IMR-90 (cell line): Measurements from ENCODE around the gene POLR1E. TPM values are rescaled to one million over a fixed set of nuclear protein-coding genes. Genes with fewer than 3 reads are reported as not detected.

Source experiments
- ATAC-seq: fragments of 200-7000 bp; cut with Tn5 transposase; 2 replicates; pipeline ENCODE4 v1.9.1; 2020; ENCODE audit warnings: low read depth, mild to moderate bottlenecking, moderate library complexity
- BruUV-seq: library from RNA; stranded (reverse); fragments of 400-500 nt; replicated peaks from 2 replicates; lab custom pipeline; 2021; lab: Mats Ljungman, UMichigan
- CTCF ChIA-PET: fragments of 300-600 bp; formaldehyde crosslinking; extraction: SDS; loops from one replicate; lab custom pipeline; 2021; ENCODE audit warnings: antibody characterized with exemption; lab: Yijun Ruan, JAX
- POLR2A ChIA-PET: fragments of 300-600 bp; sonication (Branson Sonifier 250); formaldehyde crosslinking; loops from one replicate; lab custom pipeline; 2022; ENCODE audit warnings: antibody characterized with exemption; ENCODE audit not compliant: unreplicated experiment; lab: Charles Lee
- DNase-seq: peaks from one replicate; pipeline ENCODE4 v3.0.0; 2013
- H2AFZ ChIP-seq: replicated peaks from 2 replicates; pipeline ENCODE3; 2013; ENCODE audit warnings: low read length, mild to moderate bottlenecking; ENCODE audit not compliant: poor library complexity
- H2AK5ac ChIP-seq: 2 replicates; pipeline ENCODE4 v1.6.1; 2013; ENCODE audit warnings: low read depth, low read length, inconsistent platforms
- H2AK9ac ChIP-seq: replicated peaks from 2 replicates; pipeline ENCODE3; 2013; ENCODE audit warnings: mild to moderate bottlenecking, low read depth, low read length, moderate library complexity; ENCODE audit not compliant: poor library complexity
- H2BK120ac ChIP-seq: 2 replicates; pipeline ENCODE4 v1.6.1; 2013; ENCODE audit warnings: low read depth, low read length, inconsistent platforms
- H2BK15ac ChIP-seq: 3 replicates; pipeline ENCODE4 v1.6.1; 2013; ENCODE audit warnings: low read depth, low read length, inconsistent platforms
- H2BK20ac ChIP-seq: 2 replicates; pipeline ENCODE4 v1.6.1; 2013; ENCODE audit warnings: low read depth, mild to moderate bottlenecking, inconsistent platforms, low read length, moderate library complexity
- H2BK5ac ChIP-seq: 2 replicates; pipeline ENCODE4 v1.6.1; 2013; ENCODE audit warnings: mild to moderate bottlenecking, low read depth, low read length, inconsistent platforms; ENCODE audit not compliant: poor library complexity, severe bottlenecking
- H3K14ac ChIP-seq: replicated peaks from 2 replicates; pipeline ENCODE4 v1.6.1; 2013; ENCODE audit warnings: low read depth, low read length, inconsistent platforms
- H3K18ac ChIP-seq: 2 replicates; pipeline ENCODE4 v1.6.1; 2013; ENCODE audit warnings: low read depth, low read length, control low read depth
- H3K23ac ChIP-seq: 2 replicates; pipeline ENCODE4 v1.6.1; 2013; ENCODE audit warnings: low read depth, low read length, inconsistent platforms
- H3K27ac ChIP-seq: 2 replicates; pipeline ENCODE4 v1.5.1; 2013; ENCODE audit warnings: mild to moderate bottlenecking, control low read depth, low read length; ENCODE audit not compliant: insufficient read depth
- H3K27me3 ChIP-seq: 2 replicates; pipeline ENCODE4 v1.6.1; 2013; ENCODE audit warnings: low read length; ENCODE audit not compliant: control insufficient read depth, insufficient read depth
- H3K36me3 ChIP-seq: 2 replicates; pipeline ENCODE4 v1.6.1; 2013; ENCODE audit warnings: low read length, mixed read lengths; ENCODE audit not compliant: control insufficient read depth, insufficient read depth
- H3K4ac ChIP-seq: 2 replicates; pipeline ENCODE4 v1.6.1; 2013; ENCODE audit warnings: low read depth, low read length, inconsistent platforms
- H3K4me1 ChIP-seq: 2 replicates; pipeline ENCODE4 v1.6.1; 2013; ENCODE audit warnings: low read length, mixed read lengths; ENCODE audit not compliant: control insufficient read depth, insufficient read depth
- H3K4me2 ChIP-seq: 2 replicates; pipeline ENCODE4 v1.6.1; 2013; ENCODE audit warnings: low read depth, mild to moderate bottlenecking, control low read depth, low read length, moderate library complexity
- H3K4me3 ChIP-seq: 2 replicates; pipeline ENCODE4 v1.5.1; 2013; ENCODE audit warnings: low read depth, mild to moderate bottlenecking, control low read depth, low read length, moderate library complexity; ENCODE audit not compliant: insufficient read depth
- H3K56ac ChIP-seq: 2 replicates; pipeline ENCODE4 v1.6.1; 2013; ENCODE audit warnings: low read length, inconsistent platforms; ENCODE audit not compliant: insufficient read depth; ENCODE audit errors: extremely low read depth
- H3K79me1 ChIP-seq, 2 experiments: 2 replicates each; pipeline ENCODE4 v1.6.1; 2013; ENCODE audit warnings: low read length in 2 of 2, inconsistent platforms in 1 of 2, low read depth in 1 of 2
- H3K9ac ChIP-seq: 2 replicates; pipeline ENCODE4 v1.6.1; 2013; ENCODE audit warnings: low read depth, low read length, control low read depth
- H3K9me1 ChIP-seq: 2 replicates; pipeline ENCODE4 v1.6.1; 2013; ENCODE audit warnings: low read length, inconsistent platforms; ENCODE audit not compliant: insufficient read depth
- H3K9me3 ChIP-seq: 2 replicates; pipeline ENCODE4 v1.6.1; 2013; ENCODE audit warnings: low read length; ENCODE audit not compliant: control insufficient read depth, insufficient read depth
- H4K20me1 ChIP-seq: 2 replicates; pipeline ENCODE4 v1.6.1; 2013; ENCODE audit warnings: low read length, inconsistent platforms; ENCODE audit not compliant: insufficient read depth
- H4K5ac ChIP-seq: 2 replicates; pipeline ENCODE4 v1.6.1; 2013; ENCODE audit warnings: mild to moderate bottlenecking, low read depth, low read length, control low read depth
- H4K8ac ChIP-seq, 2 experiments: 2 replicates each; pipeline ENCODE4 v1.6.1; 2013; ENCODE audit warnings: low read depth in 2 of 2, low read length in 2 of 2, control low read depth in 1 of 2, inconsistent platforms in 1 of 2
- H4K91ac ChIP-seq: 2 replicates; pipeline ENCODE4 v1.6.1; 2013; ENCODE audit warnings: low read depth, low read length, inconsistent platforms; ENCODE audit not compliant: insufficient read depth
- CEBPB ChIP-seq: IDR thresholded peaks from 2 replicates; pipeline ENCODE4 v1.6.1; 2012; ENCODE audit warnings: low read depth, low read length, improper control_type of control experiment
- CHD1 ChIP-seq: IDR thresholded peaks from 2 replicates; pipeline ENCODE4 v1.6.1; 2012; ENCODE audit warnings: low read depth, low read length, improper control_type of control experiment
- FOS ChIP-seq: fragments of 150-350 bp; IDR thresholded peaks from 2 replicates; pipeline ENCODE4 v1.6.1; 2016; ENCODE audit warnings: low read depth, low read length
- MAZ ChIP-seq: IDR thresholded peaks from 2 replicates; pipeline ENCODE4 v1.6.1; 2012; ENCODE audit warnings: low read depth, mild to moderate bottlenecking, low read length, improper control_type of control experiment, moderate library complexity, borderline replicate concordance
- MXI1 ChIP-seq: IDR thresholded peaks from 2 replicates; pipeline ENCODE4 v1.6.1; 2012; ENCODE audit warnings: low read depth, mild to moderate bottlenecking, low read length, moderate library complexity, borderline replicate concordance
- RCOR1 ChIP-seq: IDR thresholded peaks from 2 replicates; pipeline ENCODE4 v1.6.1; 2012; ENCODE audit warnings: mild to moderate bottlenecking, low read length, improper control_type of control experiment; ENCODE audit not compliant: insufficient replicate concordance
- RFX5 ChIP-seq: IDR thresholded peaks from 2 replicates; pipeline ENCODE4 v1.8.0; 2012; ENCODE audit warnings: low read depth, mild to moderate bottlenecking, low read length, moderate library complexity
- WGBS, 2 experiments: methylation state at CpG; one replicate each; pipeline versions ENCODE4 v1.1.5 to v1.1.7; 2013; ENCODE audit warnings: missing lambda C conversion rate in 2 of 2; ENCODE audit not compliant: insufficient read length in 1 of 2; ENCODE audit errors: extremely low coverage in 2 of 2; 5-methylcytosine and 5-hydroxymethylcytosine counted together
- dilution Hi-C: fragments of 300-500 bp; cut with HindIII; formaldehyde crosslinking; loops from one replicate; pipeline ENCODE4 v1.14.3; 2018; ENCODE audit warnings: low sequenced_read_pairs; ENCODE audit not compliant: unreplicated experiment
- in situ Hi-C: fragments of 300-500 bp; cut with MboI; formaldehyde crosslinking; loops from 3 replicates; pipeline ENCODE4 v1.14.3; 2019; ENCODE audit warnings: low sequenced_read_pairs, inconsistent platforms, mixed read lengths
- intact Hi-C: fragments of 100-400 bp; cut with micrococcal nuclease; formaldehyde crosslinking; loops from 2 replicates; pipeline ENCODE4 v1.10.0; 2022
- polyA plus RNA-seq, 3 experiments: library from polyadenylated mRNA; depleted of rRNA; stranded (reverse); fragments of >200 nt; gene quantifications; 2 replicates each; pipeline ENCODE4 v1.2.3, GENCODE V29; 2012; ENCODE audit warnings: low replicate concordance in 1 of 3
- total RNA-seq: library from RNA; depleted of rRNA; stranded (reverse); fragments of >200 nt; gene quantifications from 2 replicates; pipeline ENCODE4 v1.2.3, GENCODE V29; 2012
- TF ChIP-seq, protein P1 (sequence below): fragments of 150-350 bp; IDR thresholded peaks from 2 replicates; pipeline ENCODE4 v1.6.1; 2017; ENCODE audit warnings: mild to moderate bottlenecking, antibody characterized with exemption, low read length, low read depth

Gene POLR1E
- total and polyA plus RNA-seq, 2 of the 4 experiments (the other 2 are of a cell fraction) = 48.0 to 71.9 TPM

DNA sequence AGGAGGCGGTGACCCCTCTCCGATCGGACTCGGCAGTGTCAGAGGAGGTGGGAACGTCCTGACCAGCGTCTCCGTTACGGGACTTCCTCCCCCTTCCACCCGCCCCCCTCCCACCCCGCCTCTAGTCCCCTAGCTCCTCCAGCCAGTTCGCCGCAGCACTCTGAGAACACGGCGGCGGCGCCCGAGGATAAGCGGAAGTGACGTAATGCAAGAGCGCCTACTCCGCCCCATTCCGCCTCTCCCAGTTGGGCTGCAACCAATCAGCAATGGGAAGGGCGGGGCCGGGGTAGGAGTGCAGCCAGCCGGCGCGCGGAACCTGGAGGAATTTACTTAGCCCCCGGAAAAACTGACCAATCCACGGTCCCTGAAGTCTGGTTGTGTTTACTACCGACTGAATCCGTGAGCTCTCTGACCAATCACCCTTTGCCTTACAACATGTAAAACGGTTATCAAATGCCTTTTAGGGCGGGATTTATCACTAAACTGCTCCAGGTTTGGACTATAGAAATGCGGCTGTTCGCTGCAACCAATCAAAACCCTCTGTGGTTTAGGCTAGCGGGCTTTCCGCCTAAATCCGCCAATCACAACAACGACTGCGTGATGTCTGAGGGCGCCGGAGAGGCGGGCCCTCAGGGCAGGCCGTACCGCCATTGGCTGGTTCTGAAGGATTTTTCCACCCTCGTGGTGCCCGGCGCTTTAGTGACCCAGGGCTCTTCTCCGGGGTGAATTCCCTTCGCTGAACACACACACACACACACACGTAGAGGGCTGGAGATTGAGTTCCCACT lies 20.3 kb upstream of the POLR1E start, which contains the start of gene ZBTB5:
ZBTB5 (minus strand) TSS at position 202 of the 788 bp plus-strand sequence. CDS start 22,899 bp downstream, outside the sequence.
- POLR2A ChIA-PET = interaction anchor here (0.9 kb wide), 1 partner anchor 22 kb away, joined by 3 read pairs; no protein-coding TSS in a partner anchor
- H3K4ac ChIP-seq = peak within 1 kb of the TSS; percentile 97
- ATAC-seq (peak; percentile 86), DNase-seq (peak; percentile 100)
- BruUV-seq = no TSS peak
- peak within 1 kb of the TSS; percentile 76 for H3K4me3 ChIP-seq
- H3K9me3 ChIP-seq = no peaks in the 10 kb centered on the region
- H4K5ac ChIP-seq = peak within 1 kb of the TSS; percentile 73
- TF ChIP-seq CHD1 (no peak), RFX5 (0 out of 2 replicates have a peak, but pooled peaks have one; percentile 2), MAZ (peak; percentile 78; the same call in 1 of the 2 replicates), MXI1 (peak; percentile 83), FOS (peak; percentile 33; the same call in 1 of the 2 replicates), CEBPB (peak; percentile 58), RCOR1 (no peak)
- TF ChIP-seq, protein P1, sequence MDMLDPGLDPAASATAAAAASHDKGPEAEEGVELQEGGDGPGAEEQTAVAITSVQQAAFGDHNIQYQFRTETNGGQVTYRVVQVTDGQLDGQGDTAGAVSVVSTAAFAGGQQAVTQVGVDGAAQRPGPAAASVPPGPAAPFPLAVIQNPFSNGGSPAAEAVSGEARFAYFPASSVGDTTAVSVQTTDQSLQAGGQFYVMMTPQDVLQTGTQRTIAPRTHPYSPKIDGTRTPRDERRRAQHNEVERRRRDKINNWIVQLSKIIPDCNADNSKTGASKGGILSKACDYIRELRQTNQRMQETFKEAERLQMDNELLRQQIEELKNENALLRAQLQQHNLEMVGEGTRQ = peak; percentile 70
- no peaks in the 10 kb centered on the region for H3K27me3 ChIP-seq
- H3K14ac ChIP-seq = peak within 1 kb of the TSS; percentile 90
- peaks cover 7% of the 10 kb centered on the region; the same call in 1 of the 2 replicates for H4K20me1 ChIP-seq
- H4K8ac ChIP-seq = peak within 1 kb of the TSS; percentile 93 to 94
- H3K23ac ChIP-seq = peak within 1 kb of the TSS; percentile 87
- peak within 1 kb of the TSS; percentile 97 for H2AFZ ChIP-seq
- H3K18ac ChIP-seq = peak within 1 kb of the TSS; percentile 25; the same call in 1 of the 2 replicates
- H3K56ac ChIP-seq = peak within 1 kb of the TSS; percentile 83
- H4K91ac ChIP-seq = peak within 1 kb of the TSS; percentile 87
- CTCF ChIA-PET = interaction anchor here (0.6 kb wide), 1 partner anchor 32 kb away, joined by 3 read pairs; no protein-coding TSS in a partner anchor
- H3K4me2 ChIP-seq = peak within 1 kb of the TSS; percentile 80
- no peaks in the 10 kb centered on the region for H3K36me3 ChIP-seq
- dilution Hi-C loops = no loop called here
- H2BK5ac ChIP-seq = peak within 1 kb of the TSS; percentile 78
- in situ Hi-C loops = no loop called here
- H2AK5ac ChIP-seq = peak within 1 kb of the TSS; percentile 76
- intact Hi-C loops = no loop called here
- 0% methylated on average over 10 of the region's 52 CpGs; no CpG with 5 or more reads in 1 of the 2 experiments for WGBS, 2 experiments
- H2AK9ac ChIP-seq = peak within 1 kb of the TSS; percentile 87
- H3K27ac ChIP-seq = peak within 1 kb of the TSS; percentile 88
- H2BK120ac ChIP-seq = peak within 1 kb of the TSS; percentile 79
- peaks cover 0 to 36% of the 10 kb centered on the region in 2 experiments; a peak in 2 of 4 replicates for H3K79me1 ChIP-seq
- peak within 1 kb of the TSS; percentile 92 for H3K9ac ChIP-seq
- no peaks in the 10 kb centered on the region; the same call in none of the 2 replicates for H3K4me1 ChIP-seq
- peak within 1 kb of the TSS; percentile 58; the same call in 2 of the 3 replicates for H2BK15ac ChIP-seq
- peak within 1 kb of the TSS; percentile 61; the same call in 1 of the 2 replicates for H2BK20ac ChIP-seq
- H3K9me1 ChIP-seq = no peaks in the 10 kb centered on the region; the same call in 1 of the 2 replicates
